Erythroblast (primary cell): Measurements from ENCODE around the gene TM9SF1.
"Not testable (repeated sequence)": the region's sequence is repeated elsewhere in the genome, so short reads cannot be mapped to it uniquely, and the experiment has no call there.

Experiments used
- DNase-seq, 2 experiments: peaks; one replicate each; lab custom pipeline; 2025; lab: John Stamatoyannopoulos, UW
- GATA1 ChIP-seq: IDR thresholded peaks from 2 replicates; pipeline ENCODE4 v1.6.1; 2011; ENCODE audit warnings: low read depth, mild to moderate bottlenecking, control low read depth, low read length, moderate library complexity
- POLR2A ChIP-seq: IDR thresholded peaks from 2 replicates; pipeline ENCODE4 v1.6.1; 2011; ENCODE audit warnings: mild to moderate bottlenecking, low read length

The TM9SF1 gene

DNA sequence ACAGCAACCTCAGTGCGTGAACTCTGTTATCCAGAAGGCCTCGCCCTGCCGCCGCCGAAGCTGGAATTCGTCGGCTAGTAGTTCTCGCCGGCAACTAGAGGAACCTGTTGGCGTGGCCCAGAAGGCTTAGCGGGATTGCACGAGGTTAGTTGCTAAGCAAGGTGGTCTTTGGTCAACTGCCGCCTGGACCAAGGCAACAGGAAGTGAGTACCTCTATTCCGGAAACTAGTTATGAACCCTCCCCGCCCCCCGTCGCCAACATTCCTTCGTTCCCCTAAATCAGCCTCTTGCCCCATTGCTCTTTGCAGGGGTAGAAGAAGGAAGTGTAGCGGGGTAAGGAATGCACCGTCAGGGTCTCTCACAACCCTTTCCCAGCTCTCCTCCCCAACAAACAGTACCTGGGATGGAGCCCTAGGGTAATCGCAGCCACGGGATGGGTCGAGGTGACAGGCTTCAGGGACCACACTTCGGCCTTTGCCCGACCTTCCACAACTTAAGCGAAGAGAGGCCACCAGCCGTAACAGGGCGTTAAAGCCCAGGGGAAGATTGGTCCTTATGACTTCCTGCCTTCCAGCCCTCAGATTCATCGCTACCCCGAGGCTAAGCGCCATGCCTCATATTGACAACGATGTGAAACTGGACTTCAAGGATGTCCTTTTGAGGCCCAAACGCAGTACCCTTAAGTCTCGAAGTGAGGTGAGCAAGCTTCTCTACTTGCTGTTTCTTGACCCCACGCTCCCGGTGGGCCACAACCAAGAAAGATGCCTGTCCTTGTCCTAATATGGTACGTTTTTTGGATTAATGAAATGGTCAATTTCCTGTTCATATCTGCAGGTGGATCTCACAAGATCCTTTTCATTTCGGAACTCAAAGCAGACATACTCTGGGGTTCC is 37.6 kb upstream of the TM9SF1 start, which contains the start of gene GMPR2:
TSS of gene GMPR2 (plus strand) at position 285 of the 893 bp plus-strand sequence. CDS start at position 610, 325 bp downstream.
- peak in 1 of 2 experiments; percentile 54 for DNase-seq
- no peak for TF ChIP-seq GATA1
- peak; percentile 46 for TF ChIP-seq POLR2A

DNA sequence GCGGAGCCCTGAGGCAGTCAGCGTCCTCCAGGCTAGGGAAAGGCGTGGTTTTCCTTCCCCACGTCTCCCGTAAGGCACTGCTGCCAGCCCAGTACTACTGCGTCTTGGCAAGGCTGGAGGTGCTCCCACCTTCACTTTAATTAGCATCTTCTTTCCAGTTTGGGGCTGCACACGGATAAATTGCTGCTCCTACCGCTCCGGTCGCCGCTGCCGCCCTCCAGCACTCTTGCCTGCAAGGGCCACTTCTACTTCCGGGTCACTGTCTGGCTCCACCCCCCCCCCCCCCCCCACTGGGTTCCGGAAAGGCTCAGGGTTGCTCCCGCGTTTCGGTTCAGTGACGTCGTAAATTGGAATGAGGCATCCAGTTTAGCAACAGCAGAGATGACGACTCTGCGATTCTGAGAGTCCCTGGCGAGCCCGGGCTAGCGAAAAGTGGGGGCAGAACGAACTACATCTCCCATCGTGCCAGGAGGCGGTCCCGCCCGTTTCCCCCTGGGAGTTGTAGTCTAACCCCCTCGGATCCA is 36.9 kb upstream of the TM9SF1 start, which contains the start of gene NEDD8:
TSS of gene NEDD8 (minus strand) at position 247 of the 524 bp plus-strand sequence. CDS start at position 147, 100 bp downstream.
- DNase-seq: peak; percentile 89 to 93
- no peak for TF ChIP-seq GATA1
- TF ChIP-seq POLR2A: peak; percentile 59

DNA sequence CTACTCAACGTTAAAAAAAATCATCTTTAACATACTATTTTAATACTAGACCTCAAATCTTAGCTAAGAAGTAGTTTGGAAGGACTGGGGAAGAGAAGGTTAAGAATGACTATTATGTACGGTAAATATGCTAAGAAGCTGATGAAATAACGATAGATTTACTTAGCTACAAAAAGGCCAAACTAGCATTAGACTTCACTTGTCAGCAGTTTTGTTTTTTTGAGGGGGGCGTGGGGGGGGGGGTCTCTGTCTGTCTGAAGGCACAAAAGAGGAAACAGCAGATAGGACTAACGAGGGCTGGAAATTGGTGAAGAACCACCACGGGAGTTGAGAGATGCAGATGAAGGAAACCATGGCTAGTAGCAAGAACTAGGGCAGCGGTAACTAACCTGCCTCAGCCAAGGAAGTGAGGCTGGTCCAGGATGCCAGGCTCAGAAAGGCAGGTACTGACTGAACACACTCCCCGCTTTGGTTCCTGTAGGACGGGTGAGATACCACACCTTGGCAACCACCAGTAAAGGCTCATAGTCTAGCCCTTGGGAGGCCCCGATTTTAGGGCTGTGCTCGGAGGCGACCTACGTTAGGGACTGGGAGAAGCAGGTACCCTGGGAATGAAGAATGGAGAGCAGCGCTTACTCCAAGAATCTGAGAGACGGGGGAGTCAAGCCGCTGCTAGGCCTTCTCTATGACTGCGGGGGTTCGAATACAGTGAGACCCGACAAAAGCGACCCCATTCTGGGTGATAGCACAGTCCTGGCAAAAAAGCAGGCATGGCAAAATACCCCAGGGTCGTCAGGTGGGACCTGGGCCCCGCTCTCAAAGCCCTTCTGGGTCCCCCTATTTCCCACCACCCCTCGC is 36.3 kb upstream of the TM9SF1 start:
- DNase-seq: peak; percentile 44 to 61
- TF ChIP-seq GATA1 (no peak), POLR2A (no peak)

DNA sequence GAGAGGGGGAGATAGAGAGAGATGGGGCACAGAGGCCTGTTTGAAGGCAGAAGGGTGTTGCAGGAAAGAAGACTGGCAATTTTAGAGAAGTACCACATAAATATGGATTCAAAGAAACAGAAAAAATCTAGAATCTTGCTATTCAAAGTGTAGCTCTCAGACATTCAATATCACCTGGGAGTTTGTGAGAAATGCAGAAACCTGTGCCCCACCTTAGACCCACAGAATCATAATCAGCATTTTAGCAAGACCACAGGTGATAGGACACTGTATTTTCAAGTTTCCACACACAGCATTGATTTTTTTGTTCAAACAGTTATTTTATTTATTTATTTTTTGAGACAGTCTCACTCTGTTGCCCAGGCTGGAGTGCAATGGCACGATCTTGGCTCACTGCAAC is 33.7 kb upstream of the TM9SF1 start:
- no peak for TF ChIP-seq POLR2A
- TF ChIP-seq GATA1: no peak

DNA sequence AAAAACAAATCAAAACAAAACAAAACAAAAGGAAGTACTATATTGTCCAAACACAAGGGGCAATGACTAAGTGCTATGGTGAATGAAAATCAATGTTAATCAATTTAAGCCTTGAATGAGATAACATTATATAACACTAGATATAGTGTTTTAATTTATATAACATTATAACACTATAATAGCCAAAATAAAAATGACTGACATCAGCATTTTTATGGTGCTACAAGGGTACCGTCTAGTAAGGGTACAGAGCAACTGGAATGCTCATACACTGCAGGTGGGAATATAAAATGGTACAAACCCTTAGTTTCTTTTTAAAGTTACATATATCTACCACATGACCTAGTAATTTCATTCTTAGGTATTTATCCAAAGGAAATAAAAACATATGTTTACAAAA is 31.2 kb upstream of the TM9SF1 start:
- DNase-seq: no peak
- no peak for TF ChIP-seq POLR2A
- no peak for TF ChIP-seq GATA1

More for the DNA sequence above, 33.7 kb upstream of the TM9SF1 start:
- DNase-seq: no peak

DNA sequence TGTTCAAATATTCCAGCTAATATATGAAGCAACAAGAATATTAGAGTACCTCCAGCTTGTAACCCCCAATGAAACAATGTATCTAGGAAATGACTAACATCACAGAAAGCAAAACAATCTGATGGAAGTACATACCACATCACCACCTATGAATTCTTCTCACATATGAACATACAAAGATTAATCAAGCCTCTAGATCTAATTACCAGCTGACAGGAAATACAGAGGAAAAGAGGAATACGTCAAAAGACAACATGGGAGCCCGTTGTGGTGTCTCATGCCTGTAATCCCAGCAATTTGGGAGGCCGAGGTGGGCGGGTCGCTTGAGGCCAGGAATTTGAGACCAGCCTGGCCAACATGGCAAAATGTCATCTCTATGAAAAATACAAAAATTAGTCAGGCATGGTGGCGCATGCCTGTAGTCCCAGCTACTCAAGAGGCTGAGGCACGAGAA is 29.4 kb upstream of the TM9SF1 start:
- TF ChIP-seq GATA1 (no peak), POLR2A (no peak)
- no peak for DNase-seq

DNA sequence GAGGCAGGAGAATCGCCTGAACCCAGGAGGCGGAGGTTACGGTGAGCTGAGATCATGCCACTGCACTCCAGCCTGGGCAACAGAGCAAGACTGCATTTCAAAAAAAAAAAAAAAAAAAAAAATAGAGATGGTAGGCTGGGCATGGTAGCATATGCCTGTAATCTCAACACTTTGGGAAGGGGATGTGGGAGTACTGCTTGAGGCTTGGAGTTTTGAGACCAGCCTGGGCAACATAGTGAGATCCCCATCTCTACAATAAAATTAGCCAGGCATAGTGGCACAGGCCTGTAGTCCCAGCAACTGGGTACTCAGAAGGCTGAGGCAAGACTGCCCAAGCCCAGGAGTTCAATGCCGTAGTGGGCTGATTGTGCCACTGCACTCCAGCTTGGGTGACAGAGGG is 27.7 kb upstream of the TM9SF1 start:
- DNase-seq: not testable (repeated sequence)

DNA sequence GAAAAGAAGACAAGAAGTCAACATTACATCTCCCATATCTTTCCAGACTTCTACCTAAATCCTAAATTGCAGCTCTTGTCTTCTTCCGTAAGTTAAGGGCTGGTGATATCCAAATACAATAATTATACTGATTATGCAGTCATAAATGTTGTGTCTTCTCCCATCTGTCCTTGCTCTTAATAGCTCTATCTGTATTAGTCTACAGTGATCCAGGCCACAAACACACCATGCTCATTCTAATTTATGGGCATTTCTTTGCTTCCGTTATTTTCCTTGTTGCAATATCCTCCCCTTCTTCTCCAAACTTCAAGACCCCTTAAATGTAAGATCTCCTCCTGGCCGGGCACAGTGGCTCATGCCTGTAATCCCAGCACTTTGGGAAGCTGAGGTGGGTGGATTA is 24.3 kb upstream of the TM9SF1 start:
- TF ChIP-seq GATA1 (no peak), POLR2A (no peak)
- DNase-seq: no peak

DNA sequence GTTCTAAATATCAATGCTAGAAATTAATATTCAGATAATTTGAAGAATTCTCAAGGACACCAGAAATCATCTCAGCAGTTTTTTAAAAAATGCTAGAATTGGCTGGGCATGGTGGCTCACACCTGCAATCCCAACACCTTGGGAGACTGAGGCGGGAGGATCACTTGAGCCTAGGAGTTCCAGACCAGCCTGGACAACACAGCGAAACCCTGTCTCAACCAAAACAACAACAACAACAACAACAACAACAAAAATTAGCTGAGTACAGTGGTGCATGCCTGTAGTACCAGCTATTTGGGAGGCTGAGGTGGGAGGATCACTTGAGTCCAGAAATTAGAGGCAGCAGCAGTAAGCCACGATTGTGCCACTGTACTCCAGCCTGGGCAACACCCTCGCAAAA is 23.8 kb upstream of the TM9SF1 start:
- no peak for TF ChIP-seq GATA1
- TF ChIP-seq POLR2A: no peak
- no peak for DNase-seq

DNA sequence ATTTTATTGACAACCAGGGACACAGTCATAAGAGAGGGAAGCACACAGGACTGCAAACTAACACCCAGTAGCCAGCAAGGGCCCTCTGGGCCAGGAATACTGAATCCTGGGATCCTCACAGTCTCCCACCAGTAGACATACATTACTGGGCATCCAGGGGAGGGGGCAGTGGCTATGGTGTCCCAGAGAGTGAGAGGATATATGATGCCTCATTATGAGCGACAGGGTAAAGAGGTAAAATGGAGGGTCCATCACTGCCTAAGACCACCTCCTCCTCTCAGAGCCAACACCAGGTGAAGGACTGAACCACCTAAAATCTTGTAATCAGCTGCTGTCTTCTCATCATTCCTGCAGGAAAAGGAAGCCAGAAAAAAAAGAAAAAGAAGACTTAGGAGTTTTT is 21.6 kb upstream of the TM9SF1 start:
- DNase-seq: not testable (repeated sequence)

DNA sequence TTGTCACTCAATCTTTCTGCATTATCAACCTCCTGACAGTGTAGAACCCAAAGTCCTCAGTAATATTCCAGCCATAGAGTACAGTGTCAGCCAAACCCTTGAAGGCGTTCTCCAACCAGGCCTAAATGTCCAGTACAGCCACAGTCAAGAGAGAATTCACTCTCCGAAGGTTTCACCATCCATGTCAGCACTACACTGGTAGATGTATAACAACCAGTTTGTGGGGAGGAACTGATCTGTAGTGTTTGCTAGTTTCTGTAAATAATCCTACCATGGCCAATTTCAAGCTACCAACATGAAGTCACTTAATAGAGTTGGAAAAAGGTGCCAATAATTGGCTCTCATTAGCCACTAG is 21.1 kb upstream of the TM9SF1 start:
- TF ChIP-seq POLR2A (no peak), GATA1 (no peak)
- no peak for DNase-seq

DNA sequence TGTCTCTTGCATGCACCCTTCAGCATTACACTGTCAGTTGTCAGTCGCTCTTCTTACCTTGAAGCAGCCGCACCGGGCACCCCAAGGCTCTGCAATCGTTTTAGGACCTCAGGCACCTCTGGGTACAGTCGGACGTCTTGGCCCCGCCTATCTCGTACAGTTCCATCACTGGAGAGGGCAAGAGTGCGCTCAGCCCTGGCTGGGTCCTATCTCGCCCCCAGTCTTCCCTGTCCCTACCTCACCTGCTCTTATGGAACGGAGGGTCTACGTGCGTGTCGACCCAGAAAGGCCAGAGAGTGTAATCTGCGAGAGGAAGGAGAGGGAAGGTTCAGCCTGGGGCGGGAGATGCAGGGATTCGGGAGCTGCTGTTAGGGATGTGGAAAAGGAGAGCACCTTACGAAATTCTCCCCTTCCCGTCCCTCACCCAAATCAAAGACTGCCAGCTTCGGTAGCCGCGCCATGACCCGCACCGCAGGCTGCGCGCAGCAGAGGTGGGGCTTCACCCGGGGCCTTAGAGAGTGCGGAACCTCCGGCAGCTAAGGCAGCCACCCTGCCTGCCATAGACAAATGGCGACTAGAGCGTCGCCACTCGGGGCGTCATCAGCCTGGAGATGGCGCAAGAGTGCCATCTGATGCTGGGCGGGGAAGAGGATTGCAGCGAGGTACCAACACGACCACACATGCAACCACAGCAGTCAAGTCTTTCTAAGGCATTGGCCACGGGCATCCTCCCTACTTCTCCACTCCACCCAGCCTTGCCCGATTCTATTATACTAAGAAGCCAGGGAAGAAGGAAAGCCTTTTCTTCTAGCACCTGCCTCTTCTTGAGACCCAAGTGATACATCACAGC is 20.5 kb upstream of the TM9SF1 start, which contains the start of gene MDP1:
TSS of gene MDP1 (minus strand) at position 572 of the 850 bp plus-strand sequence. CDS start at position 461, 111 bp downstream.
- peak; percentile 92 to 95 for DNase-seq
- TF ChIP-seq GATA1 (no peak), POLR2A (peak; percentile 94)
